Neural cell (in vitro differentiated cells): ENCODE measurements around the gene ROR1. TPM values are rescaled to one million over a fixed set of nuclear protein-coding genes. Genes with fewer than 3 reads are reported as not detected.

Source experiments
- H2AFZ ChIP-seq: fragments of 200-600, 300-800 bp; sonication (generic), shearing (Covaris generic); 2 replicates; pipeline ENCODE4 v1.6.0; 2014; ENCODE audit warnings: low read depth, mild to moderate bottlenecking, antibody characterized with exemption, low read length, moderate library complexity
- H3F3A ChIP-seq: fragments of 200-600 bp; shearing (Covaris generic); 2 replicates; pipeline ENCODE4 v1.6.1; 2016; ENCODE audit warnings: mild to moderate bottlenecking, moderate library complexity, mixed read lengths, antibody characterized with exemption, low read length; ENCODE audit not compliant: insufficient read depth, poor library complexity, severe bottlenecking
- H3K27ac ChIP-seq: fragments of 200-600, 300-800 bp; sonication (generic), shearing (Covaris generic); 2 replicates; pipeline ENCODE4 v1.5.1; 2014; ENCODE audit warnings: mild to moderate bottlenecking, low read length, moderate library complexity
- H3K27me3 ChIP-seq: fragments of 300-800, 200-600 bp; sonication (generic), shearing (Covaris generic); 2 replicates; pipeline ENCODE4 v1.6.0; 2014; ENCODE audit warnings: mild to moderate bottlenecking, low read depth, low read length, moderate library complexity; ENCODE audit not compliant: insufficient read depth
- H3K36me3 ChIP-seq: fragments of 300-800, 200-600 bp; sonication (generic), shearing (Covaris generic); 2 replicates; pipeline ENCODE4 v1.5.1; 2014; ENCODE audit warnings: mild to moderate bottlenecking, antibody characterized with exemption, low read length, moderate library complexity; ENCODE audit not compliant: insufficient read depth
- H3K4me2 ChIP-seq: fragments of 300-800, 200-600 bp; sonication (generic), shearing (Covaris generic); 2 replicates; pipeline ENCODE4 v1.6.0; 2014; ENCODE audit warnings: mild to moderate bottlenecking, low read length
- H3K4me3 ChIP-seq: fragments of 300-800, 200-600 bp; sonication (generic), shearing (Covaris generic); 2 replicates; pipeline ENCODE4 v1.5.1; 2014; ENCODE audit warnings: mild to moderate bottlenecking, low read length, moderate library complexity
- H3K79me2 ChIP-seq: fragments of 200-600 bp; shearing (Covaris generic); replicated peaks from 2 replicates; pipeline ENCODE4 v1.6.0; 2014; ENCODE audit warnings: mild to moderate bottlenecking, low read length, moderate library complexity; ENCODE audit not compliant: insufficient read depth
- H3K9ac ChIP-seq: fragments of 300-800, 200-600 bp; sonication (generic), shearing (Covaris generic); 2 replicates; pipeline ENCODE4 v1.6.1; 2016; ENCODE audit warnings: mild to moderate bottlenecking, low read length, mixed read lengths
- H3K9me2 ChIP-seq: fragments of 200-600 bp; shearing (Covaris generic); 2 replicates; pipeline ENCODE4 v1.6.1; 2016; ENCODE audit warnings: mild to moderate bottlenecking, low read length, mixed read lengths; ENCODE audit not compliant: insufficient read depth
- H3K9me3 ChIP-seq: fragments of 200-600, 300-800 bp; sonication (generic), shearing (Covaris generic); 2 replicates; pipeline ENCODE4 v1.6.1; 2016; ENCODE audit warnings: mild to moderate bottlenecking, mixed run types, low read length, moderate library complexity, mixed read lengths
- H4K20me1 ChIP-seq: fragments of 200-600 bp; shearing (Covaris generic); 2 replicates; pipeline ENCODE4 v1.6.1; 2016; ENCODE audit warnings: mild to moderate bottlenecking, mixed run types; ENCODE audit not compliant: insufficient read depth
- CTCF ChIP-seq: fragments of 450-650 bp; IDR thresholded peaks from 2 replicates; pipeline ENCODE4 v1.5.1; 2014; ENCODE audit warnings: antibody characterized with exemption, mild to moderate bottlenecking, moderate library complexity; ENCODE audit not compliant: poor library complexity, severe bottlenecking
- EP300 ChIP-seq: fragments of 450-650 bp; conservative IDR thresholded peaks from 2 replicates; pipeline ENCODE4 v1.6.1; 2014; ENCODE audit warnings: antibody characterized with exemption, mild to moderate bottlenecking, moderate library complexity; ENCODE audit not compliant: poor library complexity, severe bottlenecking
- EZH2 ChIP-seq: fragments of 200-600, 300-800 bp; shearing (Covaris generic), sonication (generic); IDR thresholded peaks from 2 replicates; pipeline ENCODE4 v1.6.1; 2014; ENCODE audit warnings: antibody characterized with exemption, low read length, borderline replicate concordance, mild to moderate bottlenecking; ENCODE audit not compliant: insufficient read depth, poor library complexity, severe bottlenecking
- MXI1 ChIP-seq: fragments of 450-650 bp; conservative IDR thresholded peaks from 2 replicates; pipeline ENCODE4 v1.6.1; 2014; ENCODE audit warnings: antibody characterized with exemption, mild to moderate bottlenecking; ENCODE audit not compliant: poor library complexity, severe bottlenecking
- POLR2AphosphoS5 ChIP-seq: IDR thresholded peaks from 2 replicates; pipeline ENCODE4 v1.6.1; 2012
- RAD21 ChIP-seq: fragments of 450-650 bp; conservative IDR thresholded peaks from 2 replicates; pipeline ENCODE4 v1.6.1; 2014; ENCODE audit warnings: antibody characterized with exemption, mild to moderate bottlenecking, moderate library complexity
- REST ChIP-seq: IDR thresholded peaks from 2 replicates; pipeline ENCODE4 v1.6.1; 2012; ENCODE audit warnings: borderline replicate concordance
- SMC3 ChIP-seq: fragments of 450-650 bp; conservative IDR thresholded peaks from 2 replicates; pipeline ENCODE4 v1.6.1; 2014; ENCODE audit warnings: antibody characterized with exemption, mild to moderate bottlenecking, moderate library complexity; ENCODE audit not compliant: poor library complexity
- TAF1 ChIP-seq: IDR thresholded peaks from 2 replicates; pipeline ENCODE4 v1.6.1; 2012; ENCODE audit warnings: low read depth
- polyA plus RNA-seq: library from polyadenylated mRNA; depleted of rRNA; stranded (reverse); fragments of >200 nt; gene quantifications from 2 replicates; pipeline ENCODE4 v1.2.3, GENCODE V29; 2014

Gene ROR1
- polyA plus RNA-seq, 1 donor from 2014 or later, result 0.27 TPM

- Histone ChIP-seq H3K4me2 (no peak overlapping the region), H3K27me3 (no peaks in the 10 kb centered on the region), H3K4me3 (no peak overlapping the region), H3F3A (no peaks in the 10 kb centered on the region), H3K36me3 (no peaks in the 10 kb centered on the region), H4K20me1 (no peaks in the 10 kb centered on the region), H3K9me3 (no peaks in the 10 kb centered on the region), H3K9me2 (no peaks in the 10 kb centered on the region), H2AFZ (no peak overlapping the region), H3K9ac (no peak overlapping the region), H3K79me2 (no peaks in the 10 kb centered on the region), H3K27ac (no peak overlapping the region)
- TF ChIP-seq TAF1 (no peak), POLR2AphosphoS5 (no peak), RAD21 (no peak), CTCF (no peak), EZH2 (no peak), SMC3 (no peak)
Observed at GRCh38 chr1:63887809-63888208, 114.0 kb downstream of the ROR1 start.

GRCh38 chr1:63888984-63889383, 115.2 kb downstream of the ROR1 start:
- Histone ChIP-seq H3K36me3 (no peaks in the 10 kb centered on the region), H3K4me2 (no peak overlapping the region), H3K27me3 (no peaks in the 10 kb centered on the region), H3K27ac (no peak overlapping the region), H2AFZ (no peak overlapping the region), H3F3A (no peaks in the 10 kb centered on the region), H4K20me1 (no peaks in the 10 kb centered on the region), H3K79me2 (no peaks in the 10 kb centered on the region), H3K9me3 (no peaks in the 10 kb centered on the region), H3K4me3 (no peak overlapping the region), H3K9ac (no peak overlapping the region), H3K9me2 (no peaks in the 10 kb centered on the region)
- TF ChIP-seq EP300 (no peak), RAD21 (no peak), EZH2 (no peak), CTCF (no peak), SMC3 (no peak), TAF1 (no peak), REST (no peak), MXI1 (no peak), POLR2AphosphoS5 (no peak)
